MM.1S (cell line): ENCODE data around the gene RNF113B.

Experiments used
- DNase-seq: peaks from one replicate; pipeline ENCODE4 v3.0.0-alpha.2; 2015
- H2AFZ ChIP-seq: fragments of 300-600 bp; sonication (generic); 2 replicates; pipeline ENCODE4 v1.6.0; 2016; ENCODE audit warnings: antibody characterized with exemption, low read length
- H3F3A ChIP-seq: fragments of 300-600 bp; sonication (generic); 2 replicates; pipeline ENCODE4 v1.6.1; 2016; ENCODE audit warnings: mild to moderate bottlenecking, antibody characterized with exemption, low read length, moderate library complexity, mixed read lengths; ENCODE audit not compliant: insufficient read depth
- H3K27ac ChIP-seq: fragments of 300-600 bp; sonication (generic); 2 replicates; pipeline ENCODE4 v1.5.1; 2016; ENCODE audit warnings: mild to moderate bottlenecking, low read length
- H3K27me3 ChIP-seq: fragments of 300-600 bp; sonication (generic); replicated peaks from 2 replicates; pipeline ENCODE4 v1.6.0; 2016; ENCODE audit warnings: low read length; ENCODE audit not compliant: insufficient read depth
- H3K36me3 ChIP-seq: fragments of 300-600 bp; sonication (generic); replicated peaks from 2 replicates; pipeline ENCODE4 v1.6.1; 2016; ENCODE audit warnings: mild to moderate bottlenecking, low read length, mixed read lengths; ENCODE audit not compliant: insufficient read depth
- H3K4me1 ChIP-seq: fragments of 300-600 bp; sonication (generic); 2 replicates; pipeline ENCODE4 v1.6.1; 2016; ENCODE audit warnings: low read length, mixed read lengths
- H3K4me2 ChIP-seq: fragments of 300-600 bp; sonication (generic); 2 replicates; pipeline ENCODE4 v1.6.0; 2016; ENCODE audit warnings: low read depth, low read length
- H3K4me3 ChIP-seq: fragments of 300-600 bp; sonication (generic); 2 replicates; pipeline ENCODE4 v1.5.1; 2016; ENCODE audit warnings: low read length, mixed read lengths
- H3K79me2 ChIP-seq: fragments of 300-600 bp; sonication (generic); 2 replicates; pipeline ENCODE4 v1.6.1; 2016; ENCODE audit warnings: mixed run types, low read length, mixed read lengths
- H3K9ac ChIP-seq: fragments of 300-600 bp; sonication (generic); 2 replicates; pipeline ENCODE4 v1.6.1; 2016; ENCODE audit warnings: low read length, mixed read lengths
- H3K9me2 ChIP-seq: fragments of 300-600 bp; sonication (generic); replicated peaks from 2 replicates; pipeline ENCODE4 v1.6.1; 2016; ENCODE audit warnings: mild to moderate bottlenecking, low read length, mixed read lengths; ENCODE audit not compliant: insufficient read depth
- H3K9me3 ChIP-seq: fragments of 300-600 bp; sonication (generic); replicated peaks from 2 replicates; pipeline ENCODE4 v1.6.1; 2016; ENCODE audit warnings: mild to moderate bottlenecking, low read length, mixed read lengths; ENCODE audit not compliant: insufficient read depth
- H4K20me1 ChIP-seq: fragments of 300-600 bp; sonication (generic); 2 replicates; pipeline ENCODE4 v1.6.1; 2016; ENCODE audit warnings: mild to moderate bottlenecking, low read length, moderate library complexity, mixed read lengths; ENCODE audit not compliant: insufficient read depth
- CTCF ChIP-seq: fragments of 300-600 bp; sonication (generic); IDR thresholded peaks from 2 replicates; pipeline ENCODE4 v1.5.1; 2016; ENCODE audit warnings: antibody characterized with exemption, low read length, mixed read lengths
- EZH2 ChIP-seq: fragments of 300-600 bp; sonication (generic); optimal IDR thresholded peaks from 2 replicates; pipeline ENCODE3; 2017; ENCODE audit warnings: low read depth, mild to moderate bottlenecking, antibody characterized with exemption, low read length, mixed read lengths
- EZH2phosphoT487 ChIP-seq: fragments of 300-600 bp; sonication (generic); IDR thresholded peaks from 2 replicates; pipeline ENCODE4 v1.6.1; 2018; ENCODE audit warnings: antibody characterized with exemption, low read length

Gene RNF113B

GRCh38 chr13:98199480-98199879 is 22.4 kb upstream of the RNF113B start:
- H3K27ac ChIP-seq = no peak overlapping the region
- H3K79me2 ChIP-seq = no peaks in the 10 kb centered on the region
- H3K9me3 ChIP-seq = no peaks in the 10 kb centered on the region
- no peaks in the 10 kb centered on the region for H3K9me2 ChIP-seq
- H4K20me1 ChIP-seq = no peaks in the 10 kb centered on the region
- H3K9ac ChIP-seq = no peak overlapping the region
- no peak overlapping the region for H2AFZ ChIP-seq
- H3K27me3 ChIP-seq = no peaks in the 10 kb centered on the region
- no peak overlapping the region for H3K4me3 ChIP-seq
- DNase-seq = no peak
- no peaks in the 10 kb centered on the region for H3K4me1 ChIP-seq
- TF ChIP-seq EZH2phosphoT487 (no peak), CTCF (no peak), EZH2 (no peak)
- no peaks in the 10 kb centered on the region for H3K36me3 ChIP-seq
- H3F3A ChIP-seq = no peaks in the 10 kb centered on the region
- H3K4me2 ChIP-seq = no peak overlapping the region

GRCh38 chr13:98198683-98199082 is 21.6 kb upstream of the RNF113B start:
- TF ChIP-seq EZH2 (no peak), CTCF (no peak), EZH2phosphoT487 (no peak)
- Histone ChIP-seq H3K9ac (no peak overlapping the region), H3K27me3 (no peaks in the 10 kb centered on the region), H3K79me2 (no peaks in the 10 kb centered on the region), H3K4me3 (no peak overlapping the region), H3K9me3 (no peaks in the 10 kb centered on the region), H3K27ac (no peak overlapping the region), H3K9me2 (no peaks in the 10 kb centered on the region), H3K36me3 (no peaks in the 10 kb centered on the region), H3F3A (no peaks in the 10 kb centered on the region), H3K4me1 (no peaks in the 10 kb centered on the region), H3K4me2 (no peak overlapping the region), H2AFZ (no peak overlapping the region), H4K20me1 (no peaks in the 10 kb centered on the region)
- no peak for DNase-seq

- H3K9me3 ChIP-seq = no peaks in the 10 kb centered on the region
- no peaks in the 10 kb centered on the region for H3K79me2 ChIP-seq
- DNase-seq = no peak
- H3K9me2 ChIP-seq = no peaks in the 10 kb centered on the region
- no peaks in the 10 kb centered on the region for H3K27me3 ChIP-seq
- TF ChIP-seq CTCF (no peak), EZH2 (no peak), EZH2phosphoT487 (no peak)
- H3K36me3 ChIP-seq = no peaks in the 10 kb centered on the region
- H3K9ac ChIP-seq = no peak overlapping the region
- H3F3A ChIP-seq = no peaks in the 10 kb centered on the region
- no peak overlapping the region for H2AFZ ChIP-seq
- no peak overlapping the region for H3K4me3 ChIP-seq
- H3K27ac ChIP-seq = no peak overlapping the region
- H4K20me1 ChIP-seq = no peaks in the 10 kb centered on the region
- no peak overlapping the region for H3K4me2 ChIP-seq
- no peaks in the 10 kb centered on the region for H3K4me1 ChIP-seq
Observed at GRCh38 chr13:98195054-98195791, 18.2 kb upstream of the RNF113B start.
